H7 (cell line): ENCODE data around the gene OTOL1. TPM values are rescaled to one million over a fixed set of nuclear protein-coding genes. Genes with fewer than 3 reads are reported as not detected.

Source experiments
- total RNA-seq: library from RNA; depleted of rRNA; stranded (reverse); fragments of >200 nt; shearing (Covaris generic); gene quantifications from 2 replicates; pipeline ENCODE4 v1.2.3, GENCODE V29; 2014; rRNA removed

OTOL1 gene
- total RNA-seq, 1 experiment from 2014 or later = not detected

Other genes with a start within 250 kb of the OTOL1 start
- gene SPTSSB, start 125.3 kb upstream of the OTOL1 start, total RNA-seq = 0.07 and 0.31 TPM in 2 replicates